CD4-positive, alpha-beta T cell (primary cell): ENCODE measurements around the gene KANK4. TPM values are rescaled to one million over a fixed set of nuclear protein-coding genes. Genes with fewer than 3 reads are reported as not detected.

Experiments used
- ATAC-seq: fragments of 200-7000 bp; cut with Tn5 transposase; one replicate; pipeline ENCODE4 v1.10.0; 2022; ENCODE audit warnings: mild to moderate bottlenecking; ENCODE audit not compliant: poor library complexity
- CTCF ChIA-PET: fragments of 350-600 bp; sonication (Branson Sonifier 250); formaldehyde crosslinking; loops from one replicate; lab custom pipeline; 2021; ENCODE audit warnings: antibody characterized with exemption, inconsistent platforms; lab: Charles Lee
- POLR2A ChIA-PET: fragments of 350-600 bp; sonication (Branson Sonifier 250); formaldehyde crosslinking; loops from one replicate; lab custom pipeline; 2021; ENCODE audit warnings: antibody characterized with exemption, inconsistent platforms; lab: Charles Lee
- DNase-seq, 14 experiments: peaks; one replicate each; pipeline ENCODE4 v3.0.0-alpha.2; 2013 to 2020; ENCODE audit warnings: mixed read lengths in 2 of 14
- H3K27ac ChIP-seq, 2 donors: one replicate each; pipeline versions ENCODE4 v1.5.1 to v1.7.0; 2013; ENCODE audit warnings: low read length in 2 of 2, low read depth in 1 of 2, mild to moderate bottlenecking in 1 of 2
- H3K27me3 ChIP-seq, 2 experiments: 1 replicate in 1 of 2; 2 replicates in 1 of 2; pipeline versions ENCODE4 v1.6.1 to v1.7.0; 2013; ENCODE audit warnings: low read length in 2 of 2, control low read depth in 1 of 2, mild to moderate bottlenecking in 1 of 2, moderate library complexity in 1 of 2; ENCODE audit not compliant: insufficient read depth in 2 of 2, control insufficient read depth in 1 of 2
- H3K36me3 ChIP-seq: one replicate; pipeline ENCODE4 v1.6.1; 2013; ENCODE audit warnings: low read length, control low read depth; ENCODE audit not compliant: insufficient read depth
- H3K4me1 ChIP-seq: one replicate; pipeline ENCODE4 v1.6.1; 2013; ENCODE audit warnings: low read length, control low read depth; ENCODE audit not compliant: insufficient read depth
- H3K4me3 ChIP-seq: one replicate; pipeline ENCODE4 v1.5.1; 2013; ENCODE audit warnings: mild to moderate bottlenecking, low read length, moderate library complexity
- H3K9me3 ChIP-seq, 2 experiments: 1 replicate in 1 of 2; 2 replicates in 1 of 2; pipeline versions ENCODE4 v1.6.1 to v1.7.0; 2013; ENCODE audit warnings: low read length in 2 of 2, mild to moderate bottlenecking in 2 of 2, control low read depth in 1 of 2, moderate library complexity in 1 of 2; ENCODE audit not compliant: control insufficient read depth in 1 of 2, insufficient read depth in 1 of 2
- H3K27ac Mint-ChIP-seq: one replicate; pipeline ENCODE4 v1.8.0; 2020; ENCODE audit warnings: mixed read lengths
- H3K27me3 Mint-ChIP-seq: one replicate; pipeline ENCODE4 v1.8.0; 2021; ENCODE audit warnings: mixed read lengths
- H3K36me3 Mint-ChIP-seq: one replicate; pipeline ENCODE4 v1.8.0; 2021; ENCODE audit warnings: low read depth, mixed read lengths
- H3K4me1 Mint-ChIP-seq: one replicate; pipeline ENCODE4 v1.8.0; 2021; ENCODE audit warnings: low read depth, mixed read lengths
- H3K4me3 Mint-ChIP-seq: one replicate; pipeline ENCODE4 v1.8.0; 2020; ENCODE audit warnings: mild to moderate bottlenecking, mixed read lengths
- H3K9me3 Mint-ChIP-seq: one replicate; pipeline ENCODE4 v1.8.0; 2020; ENCODE audit warnings: mixed read lengths
- CTCF ChIP-seq: fragments of 200-600 bp; IDR thresholded peaks from one replicate; pipeline ENCODE4 v1.8.0; 2022; ENCODE audit warnings: antibody characterized with exemption, mild to moderate bottlenecking
- intact Hi-C, 2 experiments: fragments of 100-400 bp; cut with DNase I in 1 of 2; cut with micrococcal nuclease in 1 of 2; formaldehyde crosslinking; loops; one replicate each; pipeline versions ENCODE4 v1.15.1 to v1.9.0; 2023 to 2025; cut with DNase I, micrococcal nuclease
- total RNA-seq, 174 experiments: library from RNA in 2 of 174; stranded (reverse) in 2 of 174; gene quantifications; one replicate each; pipeline ENCODE4 v1.2.3 and lab custom pipeline; 2021 to 2026

The KANK4 gene
- total RNA-seq, 2 experiments from 2014 or later: not detected

GRCh38 chr1:62333441-62333840, 14.2 kb upstream of the KANK4 start:
- Histone ChIP-seq H3K36me3 (no peaks in the 10 kb centered on the region), H3K9me3 (no peaks in the 10 kb centered on the region), H3K27ac (no peak overlapping the region), H3K4me3 (no peak overlapping the region), H3K4me1 (no peaks in the 10 kb centered on the region), H3K27me3 (no peaks in the 10 kb centered on the region)
- H3K4me1 Mint-ChIP-seq: no peaks in the 10 kb centered on the region
- no peaks in the 10 kb centered on the region for H3K36me3 Mint-ChIP-seq
- H3K9me3 Mint-ChIP-seq: no peaks in the 10 kb centered on the region
- H3K27me3 Mint-ChIP-seq: peaks cover 3% of the 10 kb centered on the region
- CTCF ChIA-PET: no interaction called here
- POLR2A ChIA-PET: no interaction called here
- intact Hi-C loops: no loop called here
- no peak overlapping the region for H3K27ac Mint-ChIP-seq
- H3K4me3 Mint-ChIP-seq: no peak overlapping the region
- ATAC-seq (no peak), DNase-seq (no peak)
- no peak for TF ChIP-seq CTCF

GRCh38 chr1:62327360-62328055, 8.3 kb upstream of the KANK4 start:
- no peaks in the 10 kb centered on the region for H3K9me3 Mint-ChIP-seq
- Histone ChIP-seq H3K27me3 (no peaks in the 10 kb centered on the region), H3K4me1 (no peaks in the 10 kb centered on the region), H3K9me3 (no peaks in the 10 kb centered on the region), H3K36me3 (no peaks in the 10 kb centered on the region), H3K4me3 (no peak overlapping the region), H3K27ac (no peak overlapping the region)
- ChIA-PET POLR2A (no interaction called here), CTCF (no interaction called here)
- H3K27me3 Mint-ChIP-seq: peaks cover 10% of the 10 kb centered on the region
- no peak overlapping the region for H3K4me3 Mint-ChIP-seq
- intact Hi-C loops: no loop called here
- no peaks in the 10 kb centered on the region for H3K4me1 Mint-ChIP-seq
- no peak for ATAC-seq
- no peak for DNase-seq
- no peak for TF ChIP-seq CTCF
- H3K36me3 Mint-ChIP-seq: no peaks in the 10 kb centered on the region
- no peak overlapping the region for H3K27ac Mint-ChIP-seq

- H3K9me3 ChIP-seq: no peaks in the 10 kb centered on the region
- no peaks in the 10 kb centered on the region for H3K36me3 ChIP-seq
- no peak overlapping the region for H3K27ac Mint-ChIP-seq
- no peak overlapping the region for H3K4me3 ChIP-seq
- no peaks in the 10 kb centered on the region for H3K9me3 Mint-ChIP-seq
- H3K36me3 Mint-ChIP-seq: no peaks in the 10 kb centered on the region
- H3K4me3 Mint-ChIP-seq: no peak overlapping the region
- no peak overlapping the region for H3K27ac ChIP-seq
- ATAC-seq: no peak
- ChIA-PET POLR2A (no interaction called here), CTCF (no interaction called here)
- intact Hi-C loops: no loop called here
- no peak for TF ChIP-seq CTCF
- H3K27me3 ChIP-seq: peaks cover 0 to 1% of the 10 kb centered on the region in 2 experiments
- no peaks in the 10 kb centered on the region for H3K4me1 ChIP-seq
- peaks cover 23% of the 10 kb centered on the region for H3K27me3 Mint-ChIP-seq
- H3K4me1 Mint-ChIP-seq: no peaks in the 10 kb centered on the region
- no peak for DNase-seq
Observed at GRCh38 chr1:62325681-62326080, 6.4 kb upstream of the KANK4 start.
